K562 (cell line): Measurements from ENCODE around the gene AGFG2. TPM values are rescaled to one million over a fixed set of nuclear protein-coding genes. Genes with fewer than 3 reads are reported as not detected.

Source experiments
- ELF1 ChIP-seq: fragments of 200-800 bp; sonication (Bioruptor generic); IDR thresholded peaks from 2 replicates; pipeline ENCODE4 v1.6.1; 2016; ENCODE audit warnings: missing genetic modification characterization, missing compliant biosample characterization
- ERF ChIP-seq: fragments of 450-650 bp; formaldehyde crosslinking; IDR thresholded peaks from 2 replicates; pipeline ENCODE4 v1.4.0; 2020; ENCODE audit warnings: mild to moderate bottlenecking, mixed read lengths
- LCOR ChIP-seq: sonication (generic); formaldehyde crosslinking; IDR thresholded peaks from 2 replicates; pipeline ENCODE4 v1.8.0; 2022; ENCODE audit warnings: mild to moderate bottlenecking, missing genetic modification reagents
- MCM3 ChIP-seq: fragments of 450-650 bp; IDR thresholded peaks from 2 replicates; pipeline ENCODE4 v1.6.1; 2016
- NR2C1 ChIP-seq, 2 experiments: fragments of 450-650 bp; IDR thresholded peaks; 2 replicates each; pipeline ENCODE4 v1.6.1; 2017; ENCODE audit warnings: mild to moderate bottlenecking in 2 of 2, antibody characterized with exemption in 1 of 2, inconsistent platforms in 1 of 2, missing compliant biosample characterization in 1 of 2, missing genetic modification characterization in 1 of 2
- PHF20 ChIP-seq: fragments of 450-650 bp; IDR thresholded peaks from 2 replicates; pipeline ENCODE4 v1.6.1; 2018; ENCODE audit not compliant: partially characterized antibody
- RB1 ChIP-seq: fragments of 450-650 bp; IDR thresholded peaks from 2 replicates; pipeline ENCODE4 v1.6.1; 2017; ENCODE audit warnings: low read depth, mild to moderate bottlenecking
- U2AF1 ChIP-seq: fragments of 200-400 bp; formaldehyde crosslinking; optimal IDR thresholded peaks from 2 replicates; pipeline ENCODE3; 2017; ENCODE audit warnings: mild to moderate bottlenecking, low read depth, low read length, moderate library complexity
- USF1 ChIP-seq: sonication (generic); formaldehyde crosslinking; IDR thresholded peaks from 2 replicates; pipeline ENCODE4 v1.9.0; 2022; ENCODE audit warnings: mild to moderate bottlenecking, missing genetic modification reagents
- ZBTB9 ChIP-seq: fragments of 450-650 bp; formaldehyde crosslinking; IDR thresholded peaks from 2 replicates; pipeline ENCODE4 v1.4.0; 2020; ENCODE audit warnings: mild to moderate bottlenecking, moderate library complexity
- ZC3H4 ChIP-seq: sonication (generic); formaldehyde crosslinking; IDR thresholded peaks from 2 replicates; pipeline ENCODE4 v1.9.0; 2021; ENCODE audit warnings: missing genetic modification reagents, borderline replicate concordance
- ZFX ChIP-seq: sonication (generic); formaldehyde crosslinking; IDR thresholded peaks from 2 replicates; pipeline ENCODE4 v1.8.0; 2022; ENCODE audit warnings: mild to moderate bottlenecking, missing genetic modification reagents, moderate library complexity
- ZNF217 ChIP-seq: sonication (generic); formaldehyde crosslinking; IDR thresholded peaks from 2 replicates; pipeline ENCODE4 v1.8.0; 2022; ENCODE audit warnings: mild to moderate bottlenecking, missing genetic modification reagents
- ZNF507 ChIP-seq: conservative IDR thresholded peaks from 2 replicates; pipeline ENCODE4 v1.6.1; 2017; ENCODE audit warnings: missing genetic modification characterization, missing compliant biosample characterization
- polyA plus RNA-seq, 8 experiments: library from polyadenylated mRNA; depleted of rRNA in 4 of 8; stranded (reverse) in 5 of 8; unstranded in 3 of 8; fragments of >200 nt; fragmentation: Nextera tagmentation in 2 of 8; fragmentation: Illumina TruSeq in 1 of 8; extraction: Ambion mirVana in 2 of 8; extraction: Trizol in 1 of 8; gene quantifications; 2 replicates each; pipeline versions ENCODE4 v1.2.1 to v1.2.3, GENCODE V29; 2011 to 2014; ENCODE audit warnings: inconsistent platforms in 1 of 8, missing spikeins in 1 of 8
- total RNA-seq, 7 experiments: library from RNA; depleted of rRNA in 6 of 7; stranded (reverse); fragments of >200 nt in 6 of 7; fragmentation: Illumina TruSeq in 2 of 7; extraction: Trizol in 2 of 7; gene quantifications; 2 replicates each; pipeline versions ENCODE4 v1.2.1 to v1.2.3, GENCODE V29; 2011 to 2021; ENCODE audit warnings: low replicate concordance in 1 of 7
- TF ChIP-seq, protein P1 (sequence below): fragments of 150-350 bp; conservative IDR thresholded peaks from 2 replicates; pipeline ENCODE4 v1.6.1; 2014; ENCODE audit warnings: low read length
- TF ChIP-seq, protein P2 (sequence below): fragments of 450-650 bp; formaldehyde crosslinking; IDR thresholded peaks from 2 replicates; pipeline ENCODE4 v1.4.0; 2020; ENCODE audit warnings: mild to moderate bottlenecking, moderate library complexity
- TF ChIP-seq, protein P3 (sequence below): fragments of 450-650 bp; conservative IDR thresholded peaks from 2 replicates; pipeline ENCODE4 v1.6.1; 2016; ENCODE audit warnings: missing genetic modification characterization, low read depth, mild to moderate bottlenecking, missing compliant biosample characterization, moderate library complexity
- TF ChIP-seq, protein P4 (sequence below), 2 experiments: fragments of 250-450 bp in 1 of 2; fragments of 450-650 bp in 1 of 2; sonication (Bioruptor Pico) in 1 of 2; IDR thresholded peaks; 2 replicates each; pipeline versions ENCODE4 v1.6.1 to v1.8.0; 2016 to 2021; ENCODE audit warnings: mild to moderate bottlenecking in 2 of 2, moderate library complexity in 2 of 2, missing compliant biosample characterization in 1 of 2, missing genetic modification characterization in 1 of 2

Gene AGFG2
- total and polyA plus RNA-seq, 9 of the 15 experiments (the other 6 are each of a cell fraction or from before 2014, with no cell fraction given), result 0.31 to 23.1 (median 6.5) TPM

DNA sequence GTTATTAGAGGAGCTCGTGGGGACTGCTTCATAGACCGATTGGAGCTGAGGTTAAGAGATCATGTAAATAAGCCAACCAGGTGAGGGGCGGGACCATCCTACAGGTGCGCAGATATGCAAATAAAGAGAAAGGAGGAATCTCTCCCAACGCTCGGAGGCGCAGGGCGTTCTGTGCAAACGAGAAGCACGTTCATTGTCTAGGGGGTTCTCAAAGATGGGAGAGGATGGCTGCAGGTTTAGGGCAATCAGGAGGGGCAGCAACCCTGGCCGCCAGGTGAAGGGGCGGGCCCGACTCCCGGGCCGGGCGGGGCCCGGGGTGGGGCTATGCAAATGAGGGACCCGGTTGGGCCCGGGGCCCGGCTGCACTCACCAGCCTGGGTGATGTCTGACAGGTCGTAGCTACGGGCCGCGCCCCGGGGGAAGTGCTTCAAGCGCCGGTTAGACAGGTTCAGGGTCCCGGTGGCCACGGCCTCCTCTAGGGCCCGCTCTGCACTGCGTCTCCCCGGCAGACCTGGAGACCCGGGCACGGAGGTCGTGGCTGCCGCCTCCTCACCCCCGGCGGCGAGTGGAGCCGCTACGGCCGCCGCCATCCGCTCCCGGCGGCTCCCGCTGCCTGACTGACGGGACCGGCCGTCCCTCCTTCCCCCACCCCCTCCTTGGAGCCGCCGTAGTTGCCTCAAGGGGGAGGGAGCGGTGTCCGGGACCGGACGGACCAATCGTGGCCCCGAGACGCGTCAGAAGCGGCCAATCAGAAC, 46.7 kb downstream of the AGFG2 start, which contains the start of gene LRCH4 (continued):
- peak; percentile 94 for TF ChIP-seq RB1
- TF ChIP-seq, protein P1, sequence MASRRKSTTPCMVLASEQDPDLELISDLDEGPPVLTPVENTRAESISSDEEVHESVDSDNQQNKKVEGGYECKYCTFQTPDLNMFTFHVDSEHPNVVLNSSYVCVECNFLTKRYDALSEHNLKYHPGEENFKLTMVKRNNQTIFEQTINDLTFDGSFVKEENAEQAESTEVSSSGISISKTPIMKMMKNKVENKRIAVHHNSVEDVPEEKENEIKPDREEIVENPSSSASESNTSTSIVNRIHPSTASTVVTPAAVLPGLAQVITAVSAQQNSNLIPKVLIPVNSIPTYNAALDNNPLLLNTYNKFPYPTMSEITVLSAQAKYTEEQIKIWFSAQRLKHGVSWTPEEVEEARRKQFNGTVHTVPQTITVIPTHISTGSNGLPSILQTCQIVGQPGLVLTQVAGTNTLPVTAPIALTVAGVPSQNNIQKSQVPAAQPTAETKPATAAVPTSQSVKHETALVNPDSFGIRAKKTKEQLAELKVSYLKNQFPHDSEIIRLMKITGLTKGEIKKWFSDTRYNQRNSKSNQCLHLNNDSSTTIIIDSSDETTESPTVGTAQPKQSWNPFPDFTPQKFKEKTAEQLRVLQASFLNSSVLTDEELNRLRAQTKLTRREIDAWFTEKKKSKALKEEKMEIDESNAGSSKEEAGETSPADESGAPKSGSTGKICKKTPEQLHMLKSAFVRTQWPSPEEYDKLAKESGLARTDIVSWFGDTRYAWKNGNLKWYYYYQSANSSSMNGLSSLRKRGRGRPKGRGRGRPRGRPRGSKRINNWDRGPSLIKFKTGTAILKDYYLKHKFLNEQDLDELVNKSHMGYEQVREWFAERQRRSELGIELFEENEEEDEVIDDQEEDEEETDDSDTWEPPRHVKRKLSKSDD, result no peak
- no peak for TF ChIP-seq ELF1 (tag)
- peak; percentile 73 for TF ChIP-seq PHF20
- TF ChIP-seq MCM3, result no peak
- TF ChIP-seq USF1 (CRISPR knock-in tag), result peak; percentile 67; the same call in 1 of the 2 replicates
- TF ChIP-seq, protein P2, sequence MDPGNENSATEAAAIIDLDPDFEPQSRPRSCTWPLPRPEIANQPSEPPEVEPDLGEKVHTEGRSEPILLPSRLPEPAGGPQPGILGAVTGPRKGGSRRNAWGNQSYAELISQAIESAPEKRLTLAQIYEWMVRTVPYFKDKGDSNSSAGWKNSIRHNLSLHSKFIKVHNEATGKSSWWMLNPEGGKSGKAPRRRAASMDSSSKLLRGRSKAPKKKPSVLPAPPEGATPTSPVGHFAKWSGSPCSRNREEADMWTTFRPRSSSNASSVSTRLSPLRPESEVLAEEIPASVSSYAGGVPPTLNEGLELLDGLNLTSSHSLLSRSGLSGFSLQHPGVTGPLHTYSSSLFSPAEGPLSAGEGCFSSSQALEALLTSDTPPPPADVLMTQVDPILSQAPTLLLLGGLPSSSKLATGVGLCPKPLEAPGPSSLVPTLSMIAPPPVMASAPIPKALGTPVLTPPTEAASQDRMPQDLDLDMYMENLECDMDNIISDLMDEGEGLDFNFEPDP (CRISPR knock-in tag), result no peak
- TF ChIP-seq, protein P3, sequence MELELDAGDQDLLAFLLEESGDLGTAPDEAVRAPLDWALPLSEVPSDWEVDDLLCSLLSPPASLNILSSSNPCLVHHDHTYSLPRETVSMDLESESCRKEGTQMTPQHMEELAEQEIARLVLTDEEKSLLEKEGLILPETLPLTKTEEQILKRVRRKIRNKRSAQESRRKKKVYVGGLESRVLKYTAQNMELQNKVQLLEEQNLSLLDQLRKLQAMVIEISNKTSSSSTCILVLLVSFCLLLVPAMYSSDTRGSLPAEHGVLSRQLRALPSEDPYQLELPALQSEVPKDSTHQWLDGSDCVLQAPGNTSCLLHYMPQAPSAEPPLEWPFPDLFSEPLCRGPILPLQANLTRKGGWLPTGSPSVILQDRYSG (tag), result no peak
- TF ChIP-seq U2AF1, result peak; percentile 95
- TF ChIP-seq NR2C1 (IDR thresholded peaks at IDR 0.05), result no peak
- TF ChIP-seq NR2C1 (tag; IDR thresholded peaks at IDR 0.05), result 0 out of 2 replicates have a peak, but pooled peaks have one; percentile 3
- TF ChIP-seq ZNF507 (tag), result no peak
- 0 out of 2 replicates have a peak, but pooled peaks have one; percentile 70 for TF ChIP-seq LCOR (CRISPR knock-in tag)
- no peak; the same call in 1 of the 2 replicates for TF ChIP-seq ZC3H4 (CRISPR knock-in tag)
- TF ChIP-seq ZNF217 (CRISPR knock-in tag), result no peak
- TF ChIP-seq ZFX (CRISPR knock-in tag), result peak; percentile 98
- TF ChIP-seq ZBTB9 (CRISPR knock-in tag), result peak; percentile 83; the same call in 1 of the 2 replicates
- peak; percentile 95 for TF ChIP-seq ERF (CRISPR knock-in tag)
- TF ChIP-seq, protein P4, sequence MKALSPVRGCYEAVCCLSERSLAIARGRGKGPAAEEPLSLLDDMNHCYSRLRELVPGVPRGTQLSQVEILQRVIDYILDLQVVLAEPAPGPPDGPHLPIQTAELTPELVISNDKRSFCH (CRISPR knock-in tag; IDR thresholded peaks at IDR 0.05), result no peak
- TF ChIP-seq, protein P4 (tag; IDR thresholded peaks at IDR 0.05), result peak; percentile 88
